GM18867 (cell line): ENCODE data around the gene WWOX.
"Not testable (repeated sequence)": the region's sequence is repeated elsewhere in the genome, so short reads cannot be mapped to it uniquely, and the experiment has no call there.

Experiments used
- ATAC-seq: cut with Tn5 transposase; IDR thresholded peaks from one replicate; pipeline ENCODE4 v1.9.1; 2021; ENCODE audit warnings: mild to moderate bottlenecking, moderate library complexity; ENCODE audit not compliant: unreplicated experiment

WWOX gene

GRCh38 chr16:78594191-78594590 lies 494.7 kb downstream of the WWOX start:
- no peak for ATAC-seq

GRCh38 chr16:78596348-78596995 lies 497.0 kb downstream of the WWOX start:
- ATAC-seq: no peak

DNA sequence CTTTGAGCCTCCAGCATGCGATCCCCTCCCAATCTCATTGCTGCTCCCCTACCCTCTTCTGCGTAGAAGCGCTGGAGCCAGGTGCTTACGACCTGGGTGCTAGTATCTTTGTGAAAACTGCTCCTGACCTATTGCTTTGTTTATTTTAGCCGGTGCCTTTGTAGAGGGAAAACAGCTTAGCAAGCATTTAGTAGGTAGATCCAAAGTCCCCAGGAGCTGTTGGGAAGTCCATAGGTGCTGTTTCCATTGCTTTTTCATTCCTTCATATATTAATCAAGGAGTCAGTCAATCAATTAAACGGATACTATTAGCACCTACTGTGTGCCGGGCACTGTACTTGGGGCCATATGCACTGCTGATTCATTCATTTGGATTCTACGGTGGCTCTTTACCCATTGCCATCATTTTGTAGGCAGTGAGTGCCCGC lies 497.6 kb downstream of the WWOX start:
- ATAC-seq: no peak

DNA sequence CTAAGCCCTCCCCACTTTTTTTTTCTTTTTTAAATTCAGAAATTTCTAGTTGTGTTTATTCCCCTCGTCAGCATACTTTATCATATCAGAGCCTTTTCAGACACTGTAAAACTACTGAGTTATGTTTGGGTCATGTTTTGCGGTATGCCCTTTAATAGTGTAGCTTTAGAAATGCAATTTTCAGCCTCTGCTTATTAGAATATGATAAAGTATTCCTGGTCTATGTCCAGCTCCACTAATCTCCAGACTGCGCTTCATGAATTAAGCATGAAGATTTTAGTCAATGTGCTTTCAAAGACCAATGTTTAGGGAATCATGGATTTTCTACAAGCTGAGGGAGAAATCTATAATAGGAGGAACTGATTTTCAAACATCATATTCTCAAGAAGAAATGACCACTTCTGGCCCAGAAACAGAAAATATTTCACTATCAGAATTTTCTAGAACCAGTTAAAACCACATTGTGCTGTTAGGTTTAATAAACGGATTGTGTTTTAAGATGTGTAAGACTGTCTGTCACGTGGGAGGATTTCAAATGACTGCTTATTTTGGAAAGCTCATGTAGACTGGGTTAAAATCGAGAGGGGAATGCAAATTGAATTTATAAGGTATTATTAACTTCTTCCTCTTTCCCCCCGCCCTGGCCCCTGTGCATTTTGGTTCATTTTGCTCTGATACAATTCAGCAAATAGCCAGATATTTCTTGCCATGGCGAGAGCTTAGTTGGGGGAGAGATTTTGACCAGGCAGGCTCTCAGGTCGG lies 498.5 kb downstream of the WWOX start:
- ATAC-seq: no peak

DNA sequence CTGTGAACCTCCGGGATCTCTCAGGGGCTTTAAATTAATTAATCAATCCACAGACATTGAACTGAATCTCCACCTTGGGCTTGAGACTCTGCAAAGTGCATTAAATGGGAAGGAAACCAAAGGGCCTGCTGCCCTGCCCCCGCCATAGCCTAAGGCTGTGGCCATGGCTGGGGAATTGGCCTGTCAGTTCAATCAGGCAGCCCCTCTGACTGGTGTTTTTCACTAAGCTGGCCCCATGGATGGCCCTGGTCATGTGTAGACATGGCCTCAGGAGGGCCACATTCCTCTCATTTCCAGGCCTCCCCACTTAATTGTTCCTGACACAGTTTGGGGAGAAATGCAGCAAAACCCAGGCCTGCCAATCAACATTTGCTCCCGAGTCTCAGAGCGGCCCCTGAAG lies 499.8 kb downstream of the WWOX start:
- no peak for ATAC-seq

- not testable (repeated sequence) for ATAC-seq
Measured at GRCh38 chr16:78604423-78605062, 505.1 kb downstream of the WWOX start.

- ATAC-seq: no peak
Measured at GRCh38 chr16:78605548-78606101, 506.2 kb downstream of the WWOX start.

DNA sequence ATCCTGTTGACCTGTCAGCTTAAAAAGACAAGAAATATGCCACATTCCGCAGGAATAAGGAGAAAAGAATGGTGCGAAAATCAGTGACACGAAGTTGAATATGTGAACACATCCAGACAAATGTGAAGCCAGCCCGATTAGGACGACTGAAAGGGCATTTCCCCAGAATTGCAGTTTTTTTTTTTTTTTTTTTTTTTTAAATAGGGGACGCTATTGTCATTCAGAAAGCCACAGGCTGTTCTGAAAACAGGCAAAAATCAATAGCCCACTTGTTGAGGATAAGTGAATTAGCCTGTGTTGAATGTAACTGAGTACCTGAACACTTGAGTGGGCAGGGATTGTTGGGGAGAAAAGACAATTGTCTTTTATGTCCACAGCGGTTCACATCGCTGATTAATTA lies 507.1 kb downstream of the WWOX start:
- ATAC-seq: no peak

GRCh38 chr16:78607022-78607421 lies 507.6 kb downstream of the WWOX start:
- ATAC-seq: no peak

GRCh38 chr16:78607465-78607864 lies 508.0 kb downstream of the WWOX start:
- ATAC-seq: no peak

DNA sequence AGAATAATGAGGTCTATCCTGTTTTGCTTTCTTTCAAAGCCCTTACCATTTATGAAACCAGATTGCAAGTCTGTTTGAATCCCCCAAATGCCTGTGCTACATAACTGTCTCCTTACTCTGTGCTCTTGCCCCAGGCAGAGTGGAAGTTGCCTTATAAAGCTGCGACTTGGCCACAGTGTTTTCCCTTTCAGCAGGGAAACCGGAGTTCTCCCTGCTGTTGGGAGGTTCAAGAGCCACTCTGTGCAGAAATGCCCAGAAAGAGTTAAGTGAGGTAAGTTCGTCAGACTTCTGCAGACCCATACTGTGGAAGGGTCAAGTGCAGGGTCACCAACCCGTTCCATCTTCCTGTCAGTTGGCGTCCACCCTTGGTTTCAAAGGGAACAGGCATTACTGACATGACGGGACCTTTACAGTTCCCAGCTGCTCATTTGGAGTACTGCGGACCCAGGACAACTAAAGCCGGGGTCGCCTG lies 508.9 kb downstream of the WWOX start:
- no peak for ATAC-seq

- no peak for ATAC-seq
Measured at GRCh38 chr16:78609402-78610274, 510.2 kb downstream of the WWOX start.

DNA sequence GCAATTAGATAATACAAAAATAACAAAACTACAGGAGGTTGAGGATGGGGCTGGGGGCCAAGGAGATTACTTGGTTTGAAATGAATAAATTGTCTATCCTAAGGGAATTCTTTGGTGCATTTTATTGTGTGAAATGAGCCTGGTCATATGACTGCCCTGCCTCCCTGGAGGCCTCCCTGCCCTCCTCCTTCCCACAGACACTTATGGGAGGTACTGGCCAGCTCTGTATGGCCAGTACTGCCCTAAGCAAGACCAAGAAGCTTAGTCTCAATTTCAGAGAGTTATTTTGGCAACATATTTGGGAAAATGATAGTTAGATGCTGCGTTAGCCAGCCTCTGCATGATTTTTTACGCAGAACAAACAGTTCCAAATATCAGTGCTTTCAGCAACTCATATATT lies 511.9 kb downstream of the WWOX start:
- no peak for ATAC-seq

- no peak for ATAC-seq
Measured at GRCh38 chr16:78619811-78620210, 520.4 kb downstream of the WWOX start.

- no peak for ATAC-seq
Measured at GRCh38 chr16:78620291-78620690, 520.8 kb downstream of the WWOX start.

GRCh38 chr16:78623796-78624195 lies 524.3 kb downstream of the WWOX start:
- ATAC-seq: no peak

GRCh38 chr16:78624366-78624765 lies 524.9 kb downstream of the WWOX start:
- ATAC-seq: no peak

DNA sequence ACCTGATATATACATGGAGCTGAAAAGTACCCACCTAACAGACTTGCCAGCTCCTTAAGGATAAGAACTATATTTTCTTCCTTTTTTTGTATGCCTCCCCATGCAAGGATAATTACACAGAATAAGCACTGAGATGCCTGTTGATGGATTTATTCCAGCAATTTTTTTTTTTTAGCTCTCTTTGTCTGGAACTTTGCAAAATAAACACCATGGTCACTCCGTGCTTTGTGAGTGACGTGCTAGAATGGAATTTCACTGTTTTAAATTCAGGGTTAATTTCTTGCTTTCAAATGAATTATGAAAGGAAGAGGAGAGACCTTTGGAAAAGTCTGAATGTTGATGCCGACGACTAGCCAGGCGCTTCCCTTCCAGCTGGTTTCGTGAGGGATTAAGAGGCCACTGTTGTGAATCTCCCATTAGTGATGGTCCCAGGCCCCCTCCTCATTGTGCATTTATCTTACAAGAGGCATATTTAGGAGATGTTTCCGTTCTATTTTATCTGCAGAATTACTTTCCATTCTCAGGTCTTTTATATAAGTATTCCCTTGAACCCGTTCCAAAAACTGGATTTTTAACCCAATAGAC lies 529.1 kb downstream of the WWOX start:
- ATAC-seq: no peak

GRCh38 chr16:78629173-78629572 lies 529.7 kb downstream of the WWOX start:
- no peak for ATAC-seq

DNA sequence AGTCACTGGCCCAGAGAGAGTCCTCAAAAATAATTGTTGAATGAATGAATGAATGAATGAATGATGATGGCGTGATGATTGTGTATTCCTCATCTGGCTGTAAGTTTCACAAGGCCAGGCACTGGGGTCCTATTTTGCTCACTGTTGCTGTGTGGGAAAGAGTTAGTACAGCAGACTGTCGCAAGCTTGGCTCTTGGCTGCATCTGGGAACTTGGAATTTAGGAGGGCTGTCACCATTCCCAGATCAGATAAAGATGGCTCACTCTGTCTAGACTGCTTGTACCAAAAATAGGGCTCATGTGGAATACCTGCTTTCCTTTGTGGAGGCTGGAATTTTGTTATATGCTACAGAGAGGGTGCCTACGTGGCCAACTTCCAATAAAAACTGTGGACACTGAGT lies 530.6 kb downstream of the WWOX start:
- no peak for ATAC-seq
